Measurements from ENCODE around the gene CBX8.

CBX8 gene

DNA sequence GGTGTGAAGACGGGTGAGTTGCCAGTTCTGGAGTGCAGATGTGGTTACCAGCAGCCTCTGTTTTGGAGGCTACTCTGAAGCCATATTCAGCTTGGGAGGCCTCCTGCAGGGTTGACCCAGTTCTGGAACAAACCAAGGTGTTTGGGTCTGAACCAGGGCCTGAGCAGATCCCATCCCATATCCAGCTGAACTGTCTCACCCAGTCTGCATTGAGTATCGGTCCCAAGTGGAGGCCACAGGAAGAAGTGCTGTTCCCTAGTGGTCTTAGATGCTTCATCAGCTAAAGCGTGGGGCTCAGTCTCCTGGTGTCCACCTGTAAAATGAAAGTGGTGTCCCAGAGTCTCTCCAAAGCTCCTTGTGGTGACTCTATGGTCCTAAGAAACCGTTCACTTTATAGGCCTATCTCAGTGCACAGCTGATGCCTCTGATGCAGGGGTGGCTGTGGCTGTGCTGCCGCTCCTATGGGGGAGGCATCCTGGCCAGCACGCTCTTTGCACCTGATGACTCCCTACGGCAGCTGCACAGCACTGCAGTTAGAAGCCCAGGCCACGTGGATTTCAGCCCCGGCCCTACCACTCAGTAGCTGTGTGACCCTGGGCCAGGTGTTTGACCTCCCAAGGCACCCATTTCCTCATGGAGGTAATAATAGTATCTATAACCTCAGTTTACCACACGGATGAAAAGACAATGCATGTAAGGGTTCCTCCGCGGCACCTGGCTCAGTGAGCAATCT, 21.3 kb upstream of the CBX8 start:
- TF ChIP-seq, protein P1, sequence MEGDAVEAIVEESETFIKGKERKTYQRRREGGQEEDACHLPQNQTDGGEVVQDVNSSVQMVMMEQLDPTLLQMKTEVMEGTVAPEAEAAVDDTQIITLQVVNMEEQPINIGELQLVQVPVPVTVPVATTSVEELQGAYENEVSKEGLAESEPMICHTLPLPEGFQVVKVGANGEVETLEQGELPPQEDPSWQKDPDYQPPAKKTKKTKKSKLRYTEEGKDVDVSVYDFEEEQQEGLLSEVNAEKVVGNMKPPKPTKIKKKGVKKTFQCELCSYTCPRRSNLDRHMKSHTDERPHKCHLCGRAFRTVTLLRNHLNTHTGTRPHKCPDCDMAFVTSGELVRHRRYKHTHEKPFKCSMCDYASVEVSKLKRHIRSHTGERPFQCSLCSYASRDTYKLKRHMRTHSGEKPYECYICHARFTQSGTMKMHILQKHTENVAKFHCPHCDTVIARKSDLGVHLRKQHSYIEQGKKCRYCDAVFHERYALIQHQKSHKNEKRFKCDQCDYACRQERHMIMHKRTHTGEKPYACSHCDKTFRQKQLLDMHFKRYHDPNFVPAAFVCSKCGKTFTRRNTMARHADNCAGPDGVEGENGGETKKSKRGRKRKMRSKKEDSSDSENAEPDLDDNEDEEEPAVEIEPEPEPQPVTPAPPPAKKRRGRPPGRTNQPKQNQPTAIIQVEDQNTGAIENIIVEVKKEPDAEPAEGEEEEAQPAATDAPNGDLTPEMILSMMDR (IDR thresholded peaks at IDR 0.05; ENCODE audit: low read depth, low read length) = no peak
- no peak overlapping the region for H3K4me3 ChIP-seq (ENCODE audit: low read depth, low read length)

DNA sequence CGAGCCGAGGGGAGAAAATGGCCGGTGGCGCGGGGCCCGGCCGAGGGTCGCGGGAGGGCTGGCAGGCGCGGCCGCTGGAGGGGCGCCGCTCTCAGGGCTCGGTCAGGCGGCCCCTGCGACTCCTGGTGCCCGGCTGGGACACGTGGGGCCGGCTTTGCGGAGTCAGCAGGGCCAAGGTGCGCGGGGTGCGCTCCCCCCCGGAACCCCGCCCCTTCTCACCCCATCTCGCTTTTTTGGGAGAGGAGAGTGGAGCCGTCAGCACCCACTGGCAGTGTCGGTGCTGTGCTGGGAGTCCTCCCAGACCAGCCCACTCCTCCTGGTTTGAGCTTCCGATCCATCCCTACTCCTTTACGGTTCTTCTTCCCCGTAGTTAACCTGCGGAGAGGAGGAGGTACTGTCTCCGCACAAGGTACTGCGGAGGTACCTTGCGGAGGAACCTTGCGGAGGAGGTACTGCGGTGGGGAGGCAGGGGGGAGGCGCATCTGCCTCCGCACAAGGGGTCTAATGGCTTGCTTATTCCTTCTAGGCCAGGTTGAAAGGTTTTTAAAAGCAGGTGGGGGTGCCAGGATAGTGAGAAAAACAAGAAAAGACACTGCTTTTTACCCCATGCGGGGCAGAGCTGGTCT, 19.1 kb upstream of the CBX8 start:
- H3K4me3 ChIP-seq (ENCODE audit: low read depth, low read length) = no peak overlapping the region
- TF ChIP-seq, protein P1 (IDR thresholded peaks at IDR 0.05; ENCODE audit: low read depth, low read length) = no peak

DNA sequence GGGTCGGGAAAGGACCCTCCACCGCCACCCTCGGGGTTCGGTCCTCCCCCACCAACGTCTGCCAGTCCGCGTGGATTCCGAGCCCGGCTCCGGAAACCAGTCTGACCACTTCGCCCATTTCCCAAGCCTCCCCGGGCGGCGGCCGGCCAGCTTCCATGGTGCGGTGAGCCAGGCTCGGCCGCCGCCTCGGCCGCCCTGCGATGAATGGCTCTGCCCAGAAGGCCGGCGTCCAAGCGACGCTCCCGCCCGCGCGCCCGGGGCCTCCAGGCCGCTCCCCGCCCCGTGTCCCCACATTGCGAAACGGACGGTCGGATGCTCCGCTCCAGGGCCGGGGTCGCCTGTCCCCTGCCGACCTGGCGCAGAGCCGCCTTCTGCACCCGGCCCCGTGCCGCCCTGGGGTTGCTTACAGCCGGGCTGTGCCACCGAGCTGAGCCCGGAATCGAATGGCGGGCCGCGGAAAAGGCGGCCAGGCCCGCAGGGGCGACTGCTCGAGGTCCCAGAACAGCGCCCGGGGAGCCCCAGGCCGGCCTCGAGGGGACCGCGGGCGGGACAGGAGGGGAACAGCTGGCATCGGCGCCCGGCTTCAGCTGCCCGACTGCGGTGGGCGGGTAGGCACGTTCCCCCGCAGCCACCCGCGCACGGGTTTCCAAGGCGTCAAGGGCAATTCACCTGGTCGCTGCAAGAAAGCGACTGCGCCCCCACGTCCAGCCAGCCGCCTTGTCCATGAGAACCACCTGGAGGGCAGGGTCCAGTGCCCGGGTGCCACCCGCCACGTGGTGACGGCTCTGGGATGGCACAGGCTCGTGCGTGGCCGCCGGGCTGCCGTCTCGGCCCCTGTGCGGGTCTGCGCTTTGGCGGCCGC, 18.3 kb upstream of the CBX8 start:
- TF ChIP-seq, protein P1 (IDR thresholded peaks at IDR 0.05; ENCODE audit: low read depth, low read length) = no peak
- no peak overlapping the region for H3K4me3 ChIP-seq (ENCODE audit: low read depth, low read length)

DNA sequence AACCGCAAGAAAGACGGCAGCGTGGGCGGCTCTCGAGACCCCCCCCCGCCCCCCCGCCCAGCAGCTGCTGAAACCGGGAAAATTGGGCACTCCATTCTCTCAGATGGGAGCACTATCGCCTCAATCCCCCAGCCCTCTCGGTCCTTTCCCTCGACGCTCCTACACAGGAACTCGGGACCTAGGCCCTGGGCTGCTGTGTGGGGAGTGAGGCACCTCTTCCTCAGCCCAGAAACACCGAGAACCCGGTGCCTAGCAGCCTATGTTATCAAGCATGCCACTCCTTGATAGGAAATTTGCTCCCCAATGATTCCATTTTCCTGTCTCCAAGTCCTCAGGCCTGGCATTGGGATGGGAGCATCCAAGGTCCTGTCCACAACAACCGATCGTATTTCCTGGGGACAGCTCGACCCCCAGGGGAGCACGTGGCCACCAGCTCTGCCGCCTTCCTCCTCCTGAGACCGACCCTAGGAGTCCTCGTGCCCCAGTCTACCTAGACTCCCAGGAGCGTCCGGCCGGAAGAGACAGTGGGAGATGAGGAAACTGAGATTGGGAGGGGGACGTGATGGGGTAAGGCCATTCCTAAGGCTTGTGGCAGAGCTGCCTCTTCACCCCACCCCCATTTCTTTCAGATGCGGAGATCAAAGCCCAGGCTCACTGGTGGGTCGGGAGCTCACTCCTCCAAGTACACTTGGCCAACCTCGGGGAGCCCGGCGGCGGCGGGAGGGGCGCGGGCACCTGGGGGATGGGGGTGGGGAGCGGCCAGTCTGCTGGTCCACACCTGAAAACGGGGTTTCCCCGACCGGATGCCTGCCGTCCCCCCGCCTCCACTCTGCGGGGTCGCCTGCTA, 17.5 kb upstream of the CBX8 start:
- no peak overlapping the region for H3K4me3 ChIP-seq (ENCODE audit: low read depth, low read length)
- TF ChIP-seq, protein P1 (IDR thresholded peaks at IDR 0.05; ENCODE audit: low read depth, low read length) = no peak

DNA sequence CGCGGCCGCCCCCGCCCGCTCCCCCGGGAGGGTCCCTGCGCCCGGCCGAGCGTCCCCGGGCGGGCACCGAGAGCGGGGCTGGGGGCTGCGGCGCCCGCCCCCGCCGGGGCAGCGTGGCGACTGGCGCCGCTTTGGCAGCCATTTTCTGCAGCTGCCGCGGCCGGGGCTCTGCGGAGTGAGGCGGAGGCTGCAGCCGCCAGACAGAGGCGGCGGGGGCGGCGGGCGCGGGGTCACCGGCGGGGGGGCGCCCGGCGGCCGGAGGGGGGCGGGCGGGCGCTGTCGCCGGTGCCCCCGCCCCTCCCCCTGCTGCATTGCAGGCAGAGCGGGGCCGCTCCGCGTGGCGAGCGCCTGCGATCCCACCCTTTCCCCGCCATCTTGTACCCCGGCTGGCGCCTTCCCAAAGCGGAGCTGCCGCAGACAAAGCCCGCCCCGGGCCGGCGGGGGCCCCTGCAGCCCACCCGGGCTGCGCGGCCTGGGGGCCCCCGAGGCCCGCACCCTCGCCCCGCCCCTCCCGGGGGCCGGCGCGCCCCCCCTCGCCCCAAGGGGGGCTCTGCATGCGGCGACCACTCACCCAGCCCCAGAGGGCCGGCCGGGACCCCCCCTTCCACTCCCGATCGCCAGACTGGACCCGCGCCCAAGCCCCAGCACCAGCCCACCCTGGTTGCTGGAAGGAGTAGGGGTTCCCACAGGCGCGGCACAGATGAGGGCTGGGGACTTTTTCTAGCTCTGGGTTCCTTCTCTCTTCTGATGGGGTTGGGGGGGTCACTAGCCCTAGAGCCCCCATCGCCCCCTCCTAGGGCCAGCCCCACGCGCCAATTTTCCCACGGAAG, 16.6 kb upstream of the CBX8 start:
- TF ChIP-seq, protein P1 (IDR thresholded peaks at IDR 0.05; ENCODE audit: low read depth, low read length) = no peak
- H3K4me3 ChIP-seq (ENCODE audit: low read depth, low read length) = peak overlapping the region; percentile 22; the same call in 1 of the 2 replicates

All from WI38 (cell line).